ENCODE measurements around the gene EFNA3.
A peak's percentile ranks its signal among the peaks of the same experiment; 100 is the strongest.

EFNA3 gene

GRCh38 chr1:155133799-155134281 lies 55.2 kb downstream of the EFNA3 start:
- DNase-seq (ENCODE audit: low spot score): no peak

- no peak for DNase-seq (ENCODE audit: low spot score)
Observed at GRCh38 chr1:155134322-155134721, 55.7 kb downstream of the EFNA3 start.

GRCh38 chr1:155134880-155135414 lies 56.3 kb downstream of the EFNA3 start:
- DNase-seq (ENCODE audit: low spot score): peak; percentile 92

GRCh38 chr1:155135415-155136028 lies 56.9 kb downstream of the EFNA3 start, which contains the start of gene SLC50A1:
SLC50A1 (plus strand) TSS chr1:155135852; CDS start chr1:155135912, 60 bp downstream.
- DNase-seq (ENCODE audit: low spot score): peak; percentile 96

GRCh38 chr1:155136748-155137147 lies 58.1 kb downstream of the EFNA3 start:
- no peak for DNase-seq (ENCODE audit: low spot score)
